ENCODE measurements around the gene IL32.
A peak's percentile ranks its signal among the peaks of the same experiment; 100 is the strongest.

Gene IL32

GRCh38 chr16:3065069-3065741 lies at the start of gene IL32:
Gene IL32, plus strand, starts transcription at chr16:3065640. Its CDS starts 172 bp downstream, at chr16:3065812.
- DNase-seq: no peak

DNA sequence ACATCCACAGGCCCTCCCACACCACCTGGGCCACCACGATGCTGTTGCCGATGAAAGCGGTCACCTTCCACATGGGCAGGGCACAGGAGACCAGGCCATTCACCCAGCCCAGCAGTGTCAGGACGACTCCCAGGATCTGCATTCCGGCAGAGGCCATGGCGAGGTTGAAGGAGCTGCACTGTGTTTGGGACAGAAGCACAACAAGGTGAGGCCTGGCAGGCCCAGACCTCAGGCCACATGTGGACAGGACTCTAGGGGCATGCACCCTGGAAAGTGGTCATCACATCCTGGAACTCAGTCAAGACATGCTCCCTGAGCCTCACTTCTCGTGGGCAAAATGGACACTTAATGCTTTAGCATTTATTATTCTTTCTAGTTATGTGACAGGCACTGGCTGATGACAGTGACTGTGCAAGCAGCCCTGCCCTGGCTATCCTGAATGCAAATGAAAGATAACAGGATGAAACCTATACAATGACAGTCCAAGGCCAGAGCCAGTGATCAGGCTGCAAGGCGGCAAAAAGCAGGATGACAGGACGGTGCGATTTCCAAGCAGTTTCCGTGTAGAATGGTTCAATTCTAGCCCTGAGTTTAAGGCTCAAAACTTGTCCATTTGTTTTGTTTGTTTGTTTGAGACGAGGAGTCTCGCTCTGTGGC lies 49.4 kb upstream of the IL32 start:
- DNase-seq: no peak

DNA sequence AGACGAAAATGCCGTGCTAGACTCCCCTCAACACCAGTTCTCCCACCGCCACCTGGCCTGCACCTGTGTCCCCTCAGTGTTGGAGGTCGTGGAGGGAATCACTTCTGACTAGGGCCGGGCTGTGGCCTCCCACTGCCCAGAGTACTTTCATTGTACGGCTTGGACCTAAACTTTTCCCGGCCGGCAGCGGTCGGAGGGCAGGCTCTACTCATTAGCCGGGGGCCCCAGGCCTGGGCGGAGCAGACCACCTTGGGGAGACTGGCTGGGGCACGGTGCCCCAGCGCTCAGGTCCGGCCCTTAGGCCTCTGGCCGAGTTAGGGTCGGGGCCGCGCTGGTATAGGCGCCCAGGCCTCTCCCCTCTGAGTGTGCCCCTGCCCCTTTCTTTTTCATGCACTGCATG lies 48.1 kb upstream of the IL32 start:
- DNase-seq: no peak

DNA sequence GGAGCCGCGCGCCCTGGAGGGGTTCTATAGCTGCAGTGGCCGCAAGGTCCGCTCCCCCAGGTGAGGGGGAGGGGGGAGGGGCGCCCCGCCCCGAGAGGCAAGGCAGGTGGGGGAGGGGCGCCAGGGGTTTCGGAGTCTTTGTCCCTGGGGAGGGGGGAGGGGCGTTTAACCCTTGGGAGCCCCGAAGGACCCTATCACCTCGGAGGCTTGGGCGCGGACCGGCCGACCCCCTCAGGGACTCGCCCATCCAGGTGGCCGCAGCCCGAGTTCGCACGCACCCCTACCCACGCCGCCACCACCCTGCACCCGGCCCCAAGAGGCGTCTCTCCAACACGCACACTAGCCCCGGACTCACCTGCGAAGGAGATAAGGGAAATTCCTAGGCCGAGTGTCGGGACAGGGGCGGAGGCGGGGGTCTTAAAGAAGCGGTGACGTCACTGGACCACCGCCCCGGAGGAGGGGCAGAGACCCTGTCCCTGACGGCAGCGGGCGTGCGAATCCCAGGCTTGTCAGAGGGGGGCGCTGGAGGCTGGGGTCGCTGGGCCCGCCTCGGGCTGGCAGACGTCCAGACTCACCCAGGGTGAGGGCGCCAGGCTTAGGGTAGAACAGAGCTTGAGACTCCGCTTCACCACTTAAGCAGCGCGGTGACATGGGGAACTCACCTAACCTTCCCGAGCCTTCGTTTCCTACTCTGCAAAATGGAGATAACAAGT lies 47.5 kb upstream of the IL32 start, which contains the start of gene CLDN6:
Gene CLDN6, minus strand, starts transcription at position 390 of the 713 bp plus-strand sequence. CDS start 2,162 bp downstream, outside the sequence.
- DNase-seq: no peak

GRCh38 chr16:3019594-3020246 lies 45.7 kb upstream of the IL32 start:
- peak; percentile 49 for DNase-seq

DNA sequence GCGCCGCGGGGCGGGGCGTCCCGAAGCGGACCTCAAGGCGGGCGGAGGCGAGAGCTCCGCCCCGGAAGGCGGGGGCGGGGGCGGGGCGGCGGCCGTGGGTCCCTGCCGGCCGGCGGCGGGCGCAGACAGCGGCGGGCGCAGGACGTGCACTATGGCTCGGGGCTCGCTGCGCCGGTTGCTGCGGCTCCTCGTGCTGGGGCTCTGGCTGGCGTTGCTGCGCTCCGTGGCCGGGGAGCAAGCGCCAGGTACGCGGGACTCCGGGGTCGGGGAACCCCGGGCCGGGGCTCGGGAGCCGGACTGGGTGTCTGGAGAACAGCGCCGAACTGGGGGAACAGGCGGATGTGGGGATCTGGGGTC lies 45.2 kb upstream of the IL32 start, which contains the start of gene TNFRSF12A:
Gene TNFRSF12A, plus strand, starts transcription at position 122 of the 357 bp plus-strand sequence. Its CDS starts 30 bp downstream, at position 152.
- DNase-seq: no peak

DNA sequence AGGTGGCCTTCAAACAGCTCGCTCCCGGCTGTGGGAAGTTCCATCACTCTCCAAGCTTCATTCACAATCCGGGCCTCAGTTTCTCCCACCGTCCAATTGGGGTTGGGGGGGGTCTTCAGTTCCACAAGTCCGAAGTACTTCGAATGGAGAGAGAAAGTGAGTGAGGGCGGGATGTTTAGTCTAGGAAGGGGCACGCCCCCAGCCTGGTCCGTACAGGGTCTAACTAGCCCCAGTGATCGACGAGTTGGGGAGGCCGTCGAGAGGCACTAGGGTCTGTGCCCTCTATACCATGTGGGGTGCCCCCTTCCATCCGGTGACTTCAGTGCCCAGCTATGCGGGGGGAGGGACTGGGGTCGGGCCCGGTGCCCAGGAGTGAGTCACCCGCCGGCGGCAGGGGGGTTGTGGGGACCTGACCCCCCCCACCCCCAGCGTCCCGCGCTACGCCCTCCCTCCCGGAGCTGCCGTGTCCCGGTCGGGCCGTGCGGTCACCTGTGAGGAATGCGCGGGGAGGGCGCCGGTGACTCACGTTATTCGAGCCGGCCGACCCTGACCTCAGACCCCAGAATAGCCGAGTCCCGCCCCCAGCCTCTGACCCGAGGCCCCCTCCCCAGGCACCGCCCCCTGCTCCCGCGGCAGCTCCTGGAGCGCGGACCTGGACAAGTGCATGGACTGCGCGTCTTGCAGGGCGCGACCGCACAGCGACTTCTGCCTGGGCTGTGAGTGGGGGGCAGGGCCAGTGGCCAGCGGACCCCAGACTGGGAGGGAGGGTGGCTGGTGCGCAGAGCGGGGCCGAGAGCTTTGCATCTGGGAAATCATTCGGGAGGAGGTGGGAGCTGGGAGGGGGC lies 44.6 kb upstream of the IL32 start:
- no peak for DNase-seq

DNA sequence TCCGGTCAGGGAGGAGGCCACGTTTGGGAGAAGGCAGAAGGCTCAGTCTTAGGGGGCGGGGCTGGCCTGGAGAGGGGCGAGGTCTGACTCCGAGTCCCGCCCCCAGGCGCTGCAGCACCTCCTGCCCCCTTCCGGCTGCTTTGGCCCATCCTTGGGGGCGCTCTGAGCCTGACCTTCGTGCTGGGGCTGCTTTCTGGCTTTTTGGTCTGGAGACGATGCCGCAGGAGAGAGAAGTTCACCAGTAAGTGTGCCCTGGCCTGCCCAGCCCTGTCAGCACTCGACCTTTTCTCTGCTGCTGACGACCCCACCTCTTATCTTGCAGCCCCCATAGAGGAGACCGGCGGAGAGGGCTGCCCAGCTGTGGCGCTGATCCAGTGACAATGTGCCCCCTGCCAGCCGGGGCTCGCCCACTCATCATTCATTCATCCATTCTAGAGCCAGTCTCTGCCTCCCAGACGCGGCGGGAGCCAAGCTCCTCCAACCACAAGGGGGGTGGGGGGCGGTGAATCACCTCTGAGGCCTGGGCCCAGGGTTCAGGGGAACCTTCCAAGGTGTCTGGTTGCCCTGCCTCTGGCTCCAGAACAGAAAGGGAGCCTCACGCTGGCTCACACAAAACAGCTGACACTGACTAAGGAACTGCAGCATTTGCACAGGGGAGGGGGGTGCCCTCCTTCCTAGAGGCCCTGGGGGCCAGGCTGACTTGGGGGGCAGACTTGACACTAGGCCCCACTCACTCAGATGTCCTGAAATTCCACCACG lies 43.8 kb upstream of the IL32 start:
- DNase-seq: peak; percentile 51

DNA sequence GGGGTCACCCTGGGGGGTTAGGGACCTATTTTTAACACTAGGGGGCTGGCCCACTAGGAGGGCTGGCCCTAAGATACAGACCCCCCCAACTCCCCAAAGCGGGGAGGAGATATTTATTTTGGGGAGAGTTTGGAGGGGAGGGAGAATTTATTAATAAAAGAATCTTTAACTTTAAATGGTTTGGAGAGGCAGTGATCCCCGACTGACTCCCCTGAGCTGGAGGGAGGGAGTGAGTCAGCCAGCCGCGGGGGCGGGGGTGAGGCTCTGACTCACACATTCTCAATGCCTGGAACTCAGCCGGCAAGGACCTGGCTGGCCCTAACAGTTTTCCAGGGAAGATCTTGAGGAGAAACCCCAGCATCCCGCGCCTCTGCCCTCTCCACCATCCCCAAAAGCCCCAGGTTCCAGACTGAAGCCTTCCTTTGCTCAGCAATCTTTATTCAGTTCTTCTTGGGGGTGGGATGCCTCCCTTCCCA lies 43.2 kb upstream of the IL32 start:
- DNase-seq: peak; percentile 71

DNA sequence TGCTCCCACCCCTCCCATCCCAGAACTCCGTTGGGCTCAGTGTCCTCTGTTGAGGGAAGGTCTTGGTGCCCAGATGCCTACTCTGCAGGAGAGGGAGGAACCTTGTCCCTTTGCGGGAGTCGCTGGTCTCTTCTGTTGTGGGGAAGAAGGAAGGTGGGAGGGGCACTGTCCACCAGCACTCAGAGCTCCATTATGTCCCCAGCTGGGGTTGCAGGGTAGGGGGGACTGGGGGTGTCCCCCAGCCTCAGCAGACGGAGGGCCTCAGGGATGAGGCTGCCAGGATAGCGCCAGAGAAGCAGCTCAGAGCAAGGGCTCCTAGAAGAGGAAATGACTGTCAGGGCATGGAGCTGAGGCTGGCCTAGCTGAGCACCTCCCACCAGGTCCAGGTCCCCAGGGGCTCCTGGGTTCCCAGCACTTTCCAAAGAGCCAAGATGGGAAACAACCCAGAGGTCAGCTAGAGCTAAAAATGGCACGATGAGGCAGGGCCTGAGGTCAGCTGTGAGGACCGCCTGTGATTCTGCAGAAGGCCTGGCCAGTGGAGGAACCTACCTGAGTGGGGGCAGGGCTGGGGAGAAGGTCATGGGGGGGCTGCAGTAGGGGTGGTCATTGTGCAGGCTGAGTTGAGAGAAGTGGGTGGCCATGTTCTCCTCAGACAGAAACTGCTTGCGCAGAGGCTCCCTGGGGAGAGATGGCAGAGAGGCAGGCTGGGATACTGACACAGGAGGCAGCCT lies 42.6 kb upstream of the IL32 start:
- peak; percentile 10 for DNase-seq

- no peak for DNase-seq
These were observed 42.1 kb upstream of the IL32 start for GRCh38 chr16:3023415-3023668.

DNA sequence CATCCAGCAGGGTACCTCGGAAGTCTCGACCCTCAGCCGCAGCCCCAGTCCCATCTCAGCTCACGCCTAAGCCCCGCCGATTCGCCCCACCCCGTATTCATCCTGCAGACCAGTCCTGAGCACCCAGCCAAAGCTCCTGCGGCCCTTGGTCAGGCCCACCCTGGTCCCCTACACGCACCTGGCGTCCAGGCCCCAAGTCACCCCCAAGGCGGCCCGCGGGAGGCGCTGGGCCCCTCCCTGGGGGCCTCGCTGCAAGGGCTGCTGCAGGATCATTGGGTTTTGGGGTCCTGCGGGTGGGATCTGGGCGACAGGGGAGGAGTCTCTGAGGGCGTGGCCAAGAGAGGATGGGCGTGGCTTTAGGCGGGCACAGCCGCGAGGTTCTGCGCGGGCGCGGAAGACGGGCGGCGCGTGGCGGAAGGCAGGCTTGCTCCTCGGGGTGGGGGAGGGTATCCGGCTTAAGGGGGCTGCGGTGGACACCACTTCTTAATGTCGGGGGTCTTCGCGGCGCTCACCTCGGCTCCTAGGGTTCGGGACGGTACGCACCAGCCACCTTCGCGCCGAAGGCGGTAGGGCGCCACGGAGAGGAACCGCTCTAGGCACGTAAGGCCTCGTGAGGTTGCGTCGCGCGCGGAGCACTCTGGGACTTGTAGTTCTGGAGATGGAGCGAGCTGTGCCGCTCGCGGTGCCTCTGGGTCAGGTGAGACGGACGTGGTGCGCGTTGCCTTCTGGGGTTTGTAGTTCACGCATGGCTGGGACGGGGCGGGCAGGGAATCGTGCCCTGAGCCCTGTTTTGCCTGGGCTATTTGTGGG lies 41.6 kb upstream of the IL32 start, which contains the start of the genes HCFC1R1 and THOC6:
Gene HCFC1R1, minus strand, starts transcription at position 274 of the 810 bp plus-strand sequence. Its CDS starts 1 bp downstream, at position 273.
Gene THOC6, plus strand, starts transcription at position 367 of the 810 bp plus-strand sequence. Its CDS starts 292 bp downstream, at position 659.
- DNase-seq: peak; percentile 96

DNA sequence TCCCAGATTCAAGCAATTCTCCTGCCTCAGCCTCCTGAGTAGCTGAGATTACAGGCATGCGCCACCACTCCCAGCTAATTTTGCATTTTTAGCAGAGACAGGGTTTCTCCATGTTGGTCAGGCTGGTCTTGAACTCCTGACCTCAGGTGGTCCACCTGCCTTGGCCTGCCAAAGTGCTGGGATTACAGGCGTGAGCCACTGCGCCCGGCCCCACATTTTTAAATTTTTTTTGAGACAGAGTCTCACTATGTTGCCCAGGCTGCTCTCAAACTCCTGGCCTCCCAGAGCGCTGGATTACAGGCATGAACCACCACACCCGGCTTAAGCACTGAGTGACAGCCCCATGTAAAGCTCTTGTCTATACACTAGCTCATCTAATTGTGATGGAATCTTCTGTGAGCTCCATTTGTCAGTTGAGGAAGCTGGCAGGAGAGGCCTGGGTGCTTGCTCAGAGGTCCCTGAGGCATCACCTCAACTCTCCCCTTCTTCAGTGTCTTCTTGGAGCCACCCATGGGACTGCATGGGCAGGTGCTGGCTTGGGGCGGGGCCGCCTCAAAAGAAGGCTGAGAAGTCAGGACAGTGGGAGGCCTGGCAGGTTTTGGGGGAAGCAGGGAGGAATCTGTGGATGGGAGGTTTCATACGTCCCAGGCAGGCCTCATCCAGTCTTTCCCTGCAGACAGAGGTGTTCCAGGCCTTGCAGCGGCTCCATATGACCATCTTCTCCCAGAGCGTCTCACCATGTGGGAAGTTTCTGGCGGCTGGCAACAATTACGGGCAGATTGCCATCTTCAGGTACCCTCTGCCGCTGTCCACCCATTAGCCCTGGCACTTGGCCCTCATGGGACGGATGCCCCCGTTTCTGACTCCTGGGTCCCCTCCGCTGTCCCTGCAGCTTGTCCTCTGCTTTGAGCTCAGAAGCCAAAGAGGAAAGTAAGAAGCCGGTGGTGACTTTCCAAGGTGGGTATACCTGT lies 40.1 kb upstream of the IL32 start:
- no peak for DNase-seq

- DNase-seq: no peak
These were observed 39.4 kb upstream of the IL32 start for GRCh38 chr16:3026003-3026378.

DNA sequence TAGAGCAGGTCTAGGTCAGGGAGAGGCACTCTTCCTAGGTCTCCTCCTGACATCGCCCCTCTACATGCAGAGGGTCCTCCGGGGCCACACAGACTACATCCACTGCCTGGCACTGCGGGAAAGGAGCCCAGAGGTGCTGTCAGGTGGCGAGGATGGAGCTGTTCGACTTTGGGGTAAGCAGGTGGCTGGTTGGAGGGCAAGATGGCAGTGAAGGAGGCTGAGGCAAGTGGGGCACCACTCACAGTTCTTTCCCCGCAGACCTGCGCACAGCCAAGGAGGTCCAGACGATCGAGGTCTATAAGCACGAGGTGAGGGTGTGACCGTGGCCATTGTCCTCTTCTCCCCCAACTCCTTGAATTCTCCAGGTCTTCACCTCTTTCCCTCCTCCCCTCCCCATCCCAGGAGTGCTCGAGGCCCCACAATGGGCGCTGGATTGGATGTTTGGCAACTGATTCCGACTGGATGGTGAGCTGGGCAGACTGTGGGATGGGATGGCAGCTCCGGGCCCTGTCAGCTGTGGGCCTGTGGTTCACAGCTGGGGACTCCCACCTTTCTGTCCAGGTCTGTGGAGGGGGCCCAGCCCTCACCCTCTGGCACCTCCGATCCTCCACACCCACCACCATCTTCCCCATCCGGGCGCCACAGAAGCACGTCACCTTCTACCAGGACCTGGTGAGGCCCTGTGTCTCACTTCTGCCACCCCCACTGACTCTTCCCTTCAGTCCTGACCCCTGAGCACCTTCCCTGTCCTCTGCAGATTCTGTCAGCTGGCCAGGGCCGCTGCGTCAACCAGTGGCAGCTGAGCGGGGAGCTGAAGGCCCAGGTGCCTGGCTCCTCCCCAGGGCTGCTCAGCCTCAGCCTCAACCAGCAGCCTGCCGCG lies 38.6 kb upstream of the IL32 start:
- no peak for DNase-seq

GRCh38 chr16:3027489-3027795 lies 38.0 kb upstream of the IL32 start:
- DNase-seq: no peak

DNA sequence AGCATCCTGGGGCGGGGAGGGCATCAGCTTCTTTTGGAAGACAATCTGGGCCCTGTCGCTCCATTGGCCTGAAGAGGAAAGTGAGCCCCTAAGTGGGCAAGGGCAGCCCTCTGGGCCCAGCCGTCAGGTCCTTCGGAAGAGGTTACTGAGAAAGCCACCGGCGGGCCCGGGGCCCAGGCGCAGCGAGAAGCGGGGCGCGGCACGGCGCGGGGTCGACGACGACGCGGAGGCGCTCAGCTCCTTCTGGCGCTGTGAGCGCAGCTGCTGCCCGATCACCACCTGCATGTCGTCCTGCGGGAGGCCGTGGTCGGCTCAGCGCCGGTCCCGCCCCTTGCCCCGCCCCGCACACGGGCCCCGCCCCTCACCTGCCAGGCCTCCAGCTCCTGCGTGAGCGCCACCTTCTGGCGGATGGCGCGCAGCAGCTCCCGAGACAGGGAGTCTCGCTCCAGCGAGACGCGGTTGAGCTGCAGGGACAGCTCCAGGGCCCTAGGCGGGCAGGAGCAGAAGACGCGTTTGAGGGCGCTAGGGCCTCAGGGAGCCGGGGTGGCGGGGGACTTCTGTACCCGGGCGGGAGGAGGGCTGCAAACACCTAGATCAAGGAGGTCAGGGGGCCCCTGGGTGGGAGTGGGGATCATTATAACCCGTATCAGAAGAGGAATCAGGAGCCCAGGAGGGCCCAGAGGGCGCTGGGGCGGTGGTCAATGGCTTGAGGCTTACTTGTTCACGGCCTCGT lies 37.3 kb upstream of the IL32 start:
- peak; percentile 71 for DNase-seq

All from MV-4-11 (cell line).